ENCODE measurements around the gene CCDC43.
"Not testable (repeated sequence)": the region's sequence is repeated elsewhere in the genome, so short reads cannot be mapped to it uniquely, and the experiment has no call there.

The CCDC43 gene

DNA sequence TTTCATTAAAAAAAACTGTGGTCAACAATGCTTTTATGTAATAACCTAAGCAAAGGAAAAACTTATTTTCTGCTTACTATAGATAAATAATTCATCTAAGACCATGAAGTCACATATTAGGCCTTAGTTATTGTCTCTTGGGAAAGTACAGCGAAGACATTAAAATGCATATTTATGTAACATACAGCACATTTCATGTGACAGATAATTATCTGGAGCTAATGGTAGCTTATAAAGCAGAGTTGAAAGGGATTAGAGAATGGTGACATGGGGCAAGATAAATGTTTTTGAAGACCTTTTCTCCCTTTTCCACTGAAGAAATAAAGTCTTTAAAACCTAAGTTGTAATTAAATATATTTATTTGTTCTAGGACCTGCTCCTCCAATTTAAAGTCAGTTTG, 23.6 kb downstream of the CCDC43 start:
- no peak for ATAC-seq

DNA sequence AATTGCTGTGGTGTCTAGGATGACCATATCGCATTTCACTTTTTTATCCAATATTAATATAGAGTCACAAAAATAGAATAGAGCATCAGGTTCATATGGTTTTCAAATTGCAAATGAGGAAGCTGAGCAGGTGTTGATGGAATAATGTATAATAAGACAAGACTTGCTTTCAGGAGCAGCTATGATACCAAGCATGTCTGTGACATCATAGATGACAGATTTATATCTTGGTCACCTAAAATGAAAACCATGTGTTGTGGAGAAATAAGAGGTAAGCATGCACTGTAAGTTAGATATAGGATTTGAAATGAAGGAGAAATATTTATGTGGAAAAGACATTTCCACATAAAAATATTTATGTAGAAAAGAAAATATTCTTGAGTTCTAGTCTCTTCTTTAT, 24.7 kb downstream of the CCDC43 start:
- ATAC-seq: no peak

DNA sequence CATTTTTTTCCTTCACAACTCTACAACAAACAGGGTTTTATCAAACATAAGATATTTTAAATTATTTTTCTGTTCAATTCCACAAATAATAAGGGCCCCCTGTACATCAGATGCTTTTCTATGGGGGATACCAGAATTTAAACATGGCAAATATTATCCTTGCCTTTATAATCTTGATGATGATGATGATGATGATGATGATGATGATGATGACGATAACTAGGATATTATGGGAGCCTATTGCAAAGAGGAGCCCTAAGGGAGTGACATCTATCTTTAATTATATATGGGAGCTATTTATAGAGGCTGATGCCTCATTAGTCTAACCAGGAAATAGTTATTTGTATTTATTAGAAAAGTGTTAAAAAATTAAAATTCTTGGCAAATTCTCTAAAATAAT, 26.5 kb downstream of the CCDC43 start:
- no peak for ATAC-seq

DNA sequence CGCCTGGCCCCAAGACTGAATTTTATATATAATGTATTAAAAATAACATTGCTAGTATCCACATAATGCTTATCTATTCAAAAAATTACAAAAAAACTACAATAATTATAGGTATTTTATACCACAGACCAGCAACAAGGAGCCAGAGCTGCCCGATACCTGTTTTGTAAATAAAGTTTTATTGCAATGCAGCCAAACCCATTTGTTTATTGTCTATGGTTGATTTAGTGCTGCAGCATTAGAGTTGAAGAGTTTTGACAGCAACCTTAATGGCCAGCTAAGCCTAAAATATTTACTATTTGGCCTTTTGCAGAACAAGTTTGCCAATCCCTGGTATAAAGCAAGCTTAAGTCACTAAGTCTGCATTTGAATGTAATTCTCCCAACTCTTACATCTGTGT, 27.7 kb downstream of the CCDC43 start:
- no peak for ATAC-seq

DNA sequence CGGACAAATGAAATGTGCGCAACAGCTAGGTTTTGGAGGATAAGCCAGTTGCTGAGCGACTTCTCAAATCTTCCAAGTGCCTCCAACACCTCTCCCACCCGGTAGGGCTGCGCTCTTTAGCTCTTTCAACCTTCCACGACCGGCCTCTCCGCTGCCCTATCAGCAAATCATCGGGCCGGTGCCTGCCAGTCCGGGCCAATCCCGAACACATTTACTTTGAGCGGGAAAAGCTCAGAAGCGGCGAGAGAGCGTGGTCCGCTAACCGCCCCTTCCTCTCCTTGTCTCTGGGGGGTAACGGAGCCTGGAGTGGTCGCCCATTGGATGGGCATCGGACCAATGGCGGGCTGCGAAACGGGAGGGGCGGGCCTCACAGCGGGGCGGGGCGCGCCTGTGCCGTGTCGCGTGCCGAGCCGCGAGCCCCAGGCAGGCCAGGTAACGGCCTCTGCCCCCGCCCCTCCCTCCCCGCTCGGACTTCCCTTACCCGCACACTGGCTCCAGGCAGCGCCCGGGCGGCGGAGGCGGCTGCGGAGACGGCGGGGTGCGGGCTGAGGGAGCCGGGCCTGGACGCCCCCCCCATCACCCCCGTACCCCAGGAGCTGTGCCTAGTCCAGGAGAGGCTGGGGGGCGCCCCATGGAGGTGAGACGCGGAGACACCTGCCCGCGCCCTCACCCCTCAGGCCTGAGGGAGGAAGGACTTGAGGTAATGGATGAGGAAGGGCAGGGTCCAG, 33.4 kb downstream of the CCDC43 start, which contains the start of gene MEIOC:
TSS of gene MEIOC (plus strand) at position 486 of the 728 bp plus-strand sequence. CDS start at position 632, 146 bp downstream.
- ATAC-seq: peak; percentile 68 to 76

DNA sequence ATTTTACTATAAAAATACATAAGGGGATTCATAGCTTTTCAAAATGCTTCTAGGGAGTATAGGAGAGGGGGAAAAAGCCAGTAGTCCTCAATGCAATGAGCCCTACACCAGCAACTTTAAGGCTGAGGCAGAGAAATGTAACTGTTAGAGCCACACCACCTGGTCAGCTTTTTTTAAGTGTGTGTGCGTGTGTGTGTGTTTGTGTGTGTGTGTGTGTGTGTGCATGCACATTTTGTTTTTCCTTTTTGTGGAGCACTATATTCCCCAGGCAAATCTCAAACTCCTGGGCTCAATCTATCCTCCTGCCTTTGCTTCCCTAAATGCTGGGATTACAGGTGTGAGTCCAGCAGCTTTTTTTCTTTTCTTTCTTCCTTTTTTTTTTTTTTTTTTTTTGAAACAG, 35.6 kb downstream of the CCDC43 start:
- ATAC-seq: no peak

DNA sequence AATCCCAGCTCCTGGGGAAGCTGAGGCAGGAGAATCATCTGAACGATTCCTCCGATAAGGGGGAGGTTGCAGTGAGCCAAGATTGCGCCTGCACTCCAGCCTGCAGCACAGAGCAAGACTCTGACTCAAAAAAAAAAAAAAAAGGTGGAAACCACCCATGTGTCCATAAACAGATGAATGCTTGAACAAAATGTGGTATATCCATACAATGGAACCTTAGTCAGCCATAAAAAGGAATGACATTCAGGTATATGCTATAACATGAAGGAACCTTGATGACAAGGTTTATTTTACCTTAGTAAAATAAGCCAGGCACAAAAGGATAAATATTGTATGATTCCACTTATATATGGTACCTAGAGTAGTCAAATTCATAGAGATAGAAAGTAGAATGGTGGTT, 36.2 kb downstream of the CCDC43 start:
- no peak for ATAC-seq

DNA sequence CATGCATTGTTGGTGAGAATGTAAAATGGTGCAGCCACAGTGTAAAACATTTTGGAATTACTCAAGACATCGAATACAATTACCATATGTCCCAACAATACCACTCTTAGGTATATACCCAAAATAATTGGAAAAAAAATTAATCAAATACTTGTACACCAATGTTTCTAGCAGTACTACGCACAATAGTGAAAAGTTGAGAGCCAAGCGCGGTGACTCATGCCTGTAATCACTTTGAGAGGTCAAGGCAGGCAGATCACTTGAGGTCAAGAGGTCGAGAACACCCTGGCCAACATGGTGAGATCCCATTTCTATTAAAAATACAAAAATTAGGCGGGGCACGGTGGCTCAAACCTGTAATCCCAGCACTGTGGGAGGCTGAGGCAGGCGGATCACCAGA, 36.8 kb downstream of the CCDC43 start:
- no peak for ATAC-seq

DNA sequence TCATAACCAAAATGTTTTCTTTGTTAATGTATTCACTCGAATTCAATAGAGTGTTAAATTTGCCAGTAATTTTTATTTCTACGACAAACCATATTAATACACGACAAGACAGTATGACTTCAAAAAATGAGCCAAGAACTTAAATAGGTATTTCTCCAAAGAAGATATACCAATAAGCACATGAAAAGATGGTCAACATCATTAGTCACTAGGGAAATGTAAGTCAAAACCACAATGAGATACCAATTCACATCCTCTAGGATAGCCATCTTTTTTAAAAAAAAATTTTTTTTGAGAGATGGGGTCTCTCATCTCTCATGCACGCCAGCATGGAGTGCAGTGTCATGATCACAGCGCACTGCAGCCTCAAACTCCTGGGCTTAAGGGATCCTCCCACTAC, 38.3 kb downstream of the CCDC43 start:
- no peak for ATAC-seq

DNA sequence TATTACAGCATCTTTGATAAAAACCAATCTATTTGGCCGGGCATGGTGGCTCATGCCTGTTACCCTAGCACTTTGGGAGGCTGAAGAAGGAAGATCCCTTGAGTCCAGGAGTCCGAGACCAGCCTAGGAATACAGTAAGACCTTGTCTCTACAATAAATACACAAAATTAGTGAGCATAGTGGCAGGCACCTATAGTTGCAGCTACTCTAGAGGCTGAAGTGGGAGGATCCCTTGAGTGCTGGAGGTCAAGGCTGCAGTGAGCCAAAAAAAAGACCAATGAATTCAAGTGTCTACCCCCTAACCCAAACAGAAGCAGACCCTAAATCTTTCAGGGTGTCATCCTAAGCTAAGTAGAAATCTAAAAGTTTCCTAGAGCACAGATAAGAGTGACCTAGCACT, 40.6 kb downstream of the CCDC43 start:
- ATAC-seq: no peak

DNA sequence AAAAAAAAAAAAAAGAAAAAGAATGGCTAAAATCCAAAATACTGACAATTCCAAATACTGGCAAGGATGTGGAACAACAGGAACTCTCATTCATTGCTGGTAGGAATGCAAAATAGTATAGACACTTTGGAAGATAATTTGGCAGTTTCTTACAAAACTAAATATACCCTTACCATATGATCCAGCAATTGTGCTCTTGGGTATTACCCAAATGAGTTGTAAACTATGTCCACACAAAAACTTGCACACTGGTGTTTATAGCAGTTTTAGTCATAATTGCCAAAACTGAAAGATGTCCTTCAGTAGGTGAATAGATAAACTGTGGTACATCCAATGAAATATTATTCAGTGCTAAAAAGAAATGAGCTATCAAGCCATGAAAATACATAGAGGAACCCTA, 41.8 kb downstream of the CCDC43 start:
- no peak for ATAC-seq

DNA sequence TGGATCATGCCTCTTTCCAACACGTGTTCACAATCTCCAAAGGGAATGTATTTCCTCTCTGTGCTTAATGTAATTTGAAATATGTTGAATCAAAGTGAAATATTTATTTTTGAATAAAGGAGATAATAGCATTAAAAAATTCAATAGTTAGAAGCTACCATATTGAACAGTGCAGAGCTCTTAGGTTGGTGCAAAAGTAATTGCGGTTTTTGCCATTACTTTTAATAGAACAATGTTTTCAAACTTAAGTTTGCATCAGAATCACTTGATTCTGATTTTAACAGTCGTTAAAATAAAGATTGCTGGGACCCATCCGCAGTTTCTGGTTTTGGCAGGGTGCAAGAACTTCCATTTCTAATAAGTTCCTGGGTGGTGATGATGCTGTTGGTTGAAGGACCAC, 43.3 kb downstream of the CCDC43 start:
- ATAC-seq: no peak

DNA sequence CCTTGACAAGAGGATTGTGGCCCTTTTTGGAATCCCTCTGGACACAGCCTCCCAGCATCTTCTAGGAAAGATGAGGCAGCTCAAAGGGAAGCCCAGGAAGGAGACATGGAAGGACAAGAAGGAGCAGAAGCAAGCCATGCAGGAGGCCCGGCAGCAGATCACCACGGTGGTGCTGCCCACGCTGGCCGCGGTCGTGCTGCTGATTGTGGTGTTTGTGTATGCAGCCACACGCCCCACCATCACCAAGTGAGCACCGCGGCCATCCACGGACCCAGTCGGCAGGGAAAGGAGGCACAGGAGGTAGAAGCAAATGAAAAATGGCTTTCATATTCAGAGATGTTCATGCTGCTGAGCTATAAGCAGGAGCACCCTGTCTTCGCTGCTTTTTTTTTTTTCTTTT, 44.2 kb downstream of the CCDC43 start:
- no peak for ATAC-seq

DNA sequence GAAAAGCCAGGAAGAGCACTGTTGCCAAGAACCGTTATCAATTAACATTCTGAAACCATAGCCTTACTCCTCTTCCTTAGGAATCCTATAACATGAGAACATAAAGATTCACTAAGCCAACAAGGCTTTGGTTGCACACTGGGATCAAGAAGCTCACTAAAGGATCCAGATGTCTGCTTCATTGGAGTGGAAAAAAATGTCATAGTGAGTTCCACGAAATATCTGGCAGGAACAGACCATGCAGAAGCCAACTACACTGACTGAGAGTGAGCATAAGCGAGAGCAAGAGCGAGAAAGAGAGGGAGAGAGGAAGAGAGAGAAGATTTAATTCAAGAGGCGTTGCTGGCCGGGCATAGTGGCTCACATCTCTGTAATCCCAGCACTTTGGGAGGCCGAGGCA, 46.7 kb downstream of the CCDC43 start:
- ATAC-seq: no peak

DNA sequence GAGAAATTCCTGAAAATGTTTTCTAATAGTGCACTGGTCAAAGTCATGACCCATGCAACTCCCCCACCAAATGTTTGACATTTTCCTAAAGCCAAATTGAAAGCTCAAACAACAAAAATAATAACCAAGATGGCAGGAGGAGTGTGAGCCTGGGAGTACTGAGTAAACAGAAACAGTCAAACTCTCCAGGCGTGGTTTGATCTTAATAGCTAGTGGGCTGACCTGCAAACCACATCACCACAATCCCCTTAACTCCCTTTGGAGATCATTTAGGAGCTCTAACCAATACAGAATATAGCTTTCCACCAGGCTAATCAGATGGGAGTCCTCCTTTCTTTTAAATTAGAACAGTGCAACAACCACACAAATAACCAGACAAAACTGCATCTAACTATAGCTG, 52.5 kb downstream of the CCDC43 start:
- no peak for ATAC-seq

DNA sequence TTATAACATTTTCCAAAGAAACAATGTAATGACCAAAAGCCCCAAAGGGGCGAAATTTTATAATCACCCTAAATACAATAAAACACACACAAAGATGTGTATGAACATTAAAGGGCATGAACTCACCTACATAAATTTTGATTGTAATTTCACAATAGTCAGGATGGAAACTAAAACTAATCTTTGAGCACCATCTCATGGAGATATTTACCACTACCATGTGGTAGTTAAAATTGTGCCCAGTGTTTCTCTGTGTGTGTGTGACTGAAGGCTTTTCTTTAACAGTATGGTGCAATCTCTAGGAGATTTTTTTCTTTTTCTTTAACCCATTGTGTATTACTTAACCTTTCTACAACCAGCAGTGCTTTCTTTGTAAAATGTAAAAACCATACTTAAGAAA, 53.0 kb downstream of the CCDC43 start:
- ATAC-seq: no peak

DNA sequence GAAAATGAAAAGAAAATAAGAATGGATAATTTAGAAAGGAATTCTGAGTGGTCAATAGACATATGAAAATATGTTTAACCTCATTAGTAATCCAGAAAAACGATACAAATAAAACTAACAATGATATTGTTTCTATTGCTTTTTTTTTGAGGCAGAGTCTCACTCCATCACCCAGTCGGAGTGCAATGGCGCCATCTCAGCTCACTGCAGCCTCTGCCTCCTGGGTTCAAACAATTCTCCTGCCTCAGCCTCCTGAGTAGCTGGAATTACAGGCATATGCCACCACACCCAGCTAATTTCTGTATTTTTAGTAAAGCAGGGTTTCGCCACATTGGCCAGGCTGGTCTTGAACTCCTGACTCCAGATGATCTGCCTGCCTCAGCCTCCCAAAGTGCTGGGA, 55.2 kb downstream of the CCDC43 start:
- ATAC-seq: not testable (repeated sequence)

DNA sequence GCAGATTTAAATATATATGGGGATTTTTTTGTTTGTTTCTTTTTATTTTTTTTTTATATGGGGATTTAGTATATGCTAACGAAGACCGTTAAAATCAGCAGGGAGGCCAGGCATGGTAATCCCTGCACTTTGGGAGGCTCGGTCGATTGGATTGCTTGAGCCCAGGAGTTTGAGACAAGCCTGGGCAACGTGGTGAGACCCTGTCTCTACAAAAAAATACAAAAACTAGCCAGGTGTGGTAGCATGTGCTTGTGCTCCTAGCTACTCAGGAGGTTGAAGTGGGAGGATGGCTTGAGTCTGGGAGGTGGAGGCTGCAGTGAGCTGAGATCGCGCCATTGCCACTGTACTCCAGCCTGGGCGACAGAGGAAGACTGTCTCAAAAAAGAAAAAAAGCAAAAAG, 55.6 kb downstream of the CCDC43 start:
- no peak for ATAC-seq

DNA sequence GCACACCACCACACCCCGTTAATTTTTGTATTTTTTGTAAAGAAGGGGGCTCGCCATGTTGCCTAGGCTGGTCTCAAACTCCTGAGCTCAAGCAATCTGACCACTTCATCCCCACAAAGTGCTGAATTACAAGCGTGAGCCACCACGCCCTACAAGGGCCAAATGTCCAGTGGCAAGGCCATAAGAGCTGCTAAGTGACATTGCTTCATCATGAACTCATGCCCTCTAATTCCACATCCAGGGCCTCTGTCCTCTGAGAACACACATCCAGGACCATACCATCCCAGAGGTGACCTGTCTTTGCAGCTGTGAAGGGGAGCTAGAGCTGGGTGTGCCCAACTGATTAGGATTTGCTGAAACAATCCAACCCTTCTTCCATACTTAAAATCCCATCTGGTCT, 58.9 kb downstream of the CCDC43 start:
- ATAC-seq: no peak

DNA sequence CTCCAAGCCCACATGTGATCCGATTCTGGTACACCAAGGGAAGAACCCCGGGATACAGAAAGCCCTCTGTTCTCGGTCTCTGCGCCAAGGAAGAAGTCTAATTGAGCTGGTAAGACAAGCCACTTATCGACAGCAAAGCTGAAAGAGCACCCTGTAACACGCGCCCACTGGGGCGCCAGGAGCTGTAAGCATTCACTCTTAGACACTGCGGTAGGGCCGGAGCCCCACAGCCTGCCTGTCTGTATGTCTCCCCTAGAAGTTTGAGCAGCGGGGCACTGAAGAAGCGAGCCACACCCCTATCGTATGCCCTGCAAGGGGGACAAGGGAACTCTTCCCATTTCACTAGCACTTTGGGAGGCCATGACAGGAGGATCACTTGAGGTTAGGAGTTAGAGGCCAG, 60.3 kb downstream of the CCDC43 start:
- ATAC-seq: no peak

DNA sequence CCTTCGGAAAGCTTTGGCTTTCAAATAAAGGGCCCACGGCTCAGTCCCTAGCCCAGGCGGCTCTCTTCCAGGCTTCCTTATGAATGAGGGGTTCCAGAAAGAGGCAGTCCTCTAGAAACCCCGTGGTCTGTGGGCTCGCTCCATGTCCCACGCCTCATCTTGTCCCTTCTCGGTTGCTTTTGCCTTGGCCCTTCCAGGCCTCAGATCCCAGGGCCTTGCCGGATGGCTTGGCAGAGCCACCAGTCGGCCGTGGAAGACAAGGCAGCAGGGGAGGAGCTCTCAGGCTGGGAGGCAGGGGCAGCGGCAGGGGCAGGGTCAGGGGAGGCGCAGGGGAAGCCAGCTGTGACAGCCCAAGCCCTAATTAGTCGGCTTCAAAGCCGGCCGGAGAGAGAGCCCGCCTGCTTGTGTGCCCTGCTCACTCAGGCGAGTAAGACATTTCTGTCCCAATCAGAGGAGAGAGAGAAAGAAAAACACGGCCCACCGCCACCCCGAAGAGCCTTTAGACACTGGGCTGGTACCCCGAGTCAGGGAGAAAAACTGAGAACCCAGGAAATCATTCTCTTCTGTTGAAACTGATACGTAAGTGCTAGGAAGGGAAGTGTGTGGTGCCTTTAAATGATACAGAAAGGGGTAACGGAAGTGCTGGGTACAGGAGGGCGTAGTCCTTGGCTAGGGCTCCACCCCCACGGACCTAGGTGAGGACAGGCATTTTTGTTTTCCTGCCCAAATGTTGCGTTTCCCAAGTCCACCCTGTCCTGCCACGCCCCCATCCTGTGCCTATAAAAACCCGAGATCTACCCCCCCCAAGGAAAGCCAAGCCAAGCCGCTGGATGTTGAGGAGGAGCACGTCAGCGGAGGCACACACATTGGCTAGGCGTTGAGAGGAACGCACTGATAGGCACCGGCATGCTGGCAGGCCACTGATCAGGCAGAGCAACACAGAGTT, 61.1 kb downstream of the CCDC43 start:
- no peak for ATAC-seq

DNA sequence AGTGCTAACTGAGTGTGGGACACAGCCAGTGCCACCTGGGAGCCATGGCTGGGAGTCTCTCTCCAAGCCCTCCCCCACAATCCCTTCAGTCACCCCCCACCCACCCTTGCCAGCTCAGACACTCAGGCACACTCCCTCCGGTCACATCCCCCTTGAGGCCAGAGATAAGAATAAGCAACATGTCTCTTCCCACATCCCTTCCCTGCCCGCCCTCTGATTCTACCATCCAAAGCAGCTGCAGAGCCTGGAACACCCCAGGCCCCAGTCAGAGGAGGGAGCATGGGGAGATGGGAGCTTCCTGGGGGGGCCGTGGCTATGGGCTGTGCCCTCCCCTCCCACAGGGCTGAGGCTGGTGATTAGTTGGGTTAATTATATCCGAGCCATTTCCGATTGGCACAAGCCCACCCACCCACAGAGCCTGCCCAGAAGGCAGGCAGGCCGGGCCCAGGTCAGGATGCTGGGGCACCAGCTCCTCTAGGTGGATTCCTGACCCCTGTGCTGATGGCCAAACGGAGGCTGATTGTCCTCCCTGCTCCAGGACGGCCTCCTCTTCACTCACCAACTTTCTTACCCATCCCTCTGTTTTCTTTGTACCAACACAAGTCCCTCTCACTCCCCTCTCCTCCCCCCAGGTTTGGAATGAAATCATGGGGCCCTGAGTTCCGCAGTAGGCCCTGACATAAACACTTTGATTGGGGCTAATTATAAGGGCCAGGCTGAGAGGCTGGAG, 61.9 kb downstream of the CCDC43 start:
- no peak for ATAC-seq

Measured in activated CD4-positive, CD25-positive, alpha-beta regulatory T cell treated with anti-CD3 and anti-CD28 coated beads, Interleukin-2, amount 50 U/mL, for 24 hours (primary cell).